GM12878 (cell line): ENCODE results near the gene CEBPE. TPM values are rescaled to one million over a fixed set of nuclear protein-coding genes. Genes with fewer than 3 reads are reported as not detected.

Experiments
- ATAC-seq: fragments of 200-7000 bp; cut with Tn5 transposase; 3 replicates; pipeline ENCODE4 v1.9.1; 2020; ENCODE audit warnings: mild to moderate bottlenecking, moderate library complexity
- BruUV-seq: library from RNA; stranded (reverse); fragments of 400-500 nt; replicated peaks from 2 replicates; lab custom pipeline; 2021; lab: Mats Ljungman, UMichigan
- CTCF ChIA-PET: fragments of 300-600 bp; sonication (Branson Sonifier 250); formaldehyde crosslinking; extraction: SDS; loops from one replicate; lab custom pipeline; 2021; ENCODE audit warnings: inconsistent platforms; lab: Yijun Ruan, JAX
- POLR2A ChIA-PET: fragments of 350-600 bp; formaldehyde crosslinking; extraction: SDS; loops from one replicate; lab custom pipeline; 2021; ENCODE audit warnings: inconsistent platforms; lab: Charles Lee
- RAD21 ChIA-PET: fragments of 300-600 bp; sonication (Branson Sonifier 250); formaldehyde crosslinking; loops from one replicate; lab custom pipeline; 2023; ENCODE audit warnings: antibody characterized with exemption; ENCODE audit not compliant: unreplicated experiment; lab: Charles Lee
- SMC1A ChIA-PET: fragments of 300-600 bp; sonication (Branson Sonifier 250); formaldehyde crosslinking; loops from one replicate; lab custom pipeline; 2023; ENCODE audit not compliant: unreplicated experiment, uncharacterized antibody; lab: Charles Lee
- DNase-seq: peaks from one replicate; pipeline ENCODE4 v3.0.0-alpha.2; 2011; ENCODE audit warnings: low read depth, low spot score
- FAIRE-seq: peaks from 3 replicates; lab custom pipeline; 2011; peaks lifted over from hg19 to GRCh38; lab: Jason Lieb, UNC
- H2AFZ ChIP-seq: 2 replicates; pipeline ENCODE4 v1.6.0; 2011; ENCODE audit warnings: low read depth, low read length, control low read depth; ENCODE audit not compliant: control insufficient read depth
- H3K27ac ChIP-seq: 2 replicates; pipeline ENCODE4 v1.5.1; 2011; ENCODE audit warnings: control low read depth; ENCODE audit not compliant: control insufficient read depth, insufficient read depth
- H3K27me3 ChIP-seq, 2 experiments: replicated peaks in 1 of 2; 2 replicates each; pipeline versions ENCODE4 v1.6.0 to v1.6.1; 2011; ENCODE audit warnings: low read length in 1 of 2; ENCODE audit not compliant: control insufficient read depth in 2 of 2, insufficient read depth in 2 of 2
- H3K36me3 ChIP-seq, 2 experiments: 2 replicates each; pipeline ENCODE4 v1.5.1; 2011; ENCODE audit warnings: low read length in 1 of 2; ENCODE audit not compliant: control insufficient read depth in 2 of 2, insufficient read depth in 2 of 2
- H3K4me1 ChIP-seq: 2 replicates; pipeline ENCODE4 v1.6.1; 2011; ENCODE audit warnings: mild to moderate bottlenecking, low read length, moderate library complexity, mixed read lengths; ENCODE audit not compliant: control insufficient read depth, insufficient read depth
- H3K4me2 ChIP-seq: 2 replicates; pipeline ENCODE4 v1.6.0; 2011; ENCODE audit warnings: control low read depth; ENCODE audit not compliant: control insufficient read depth, insufficient read depth
- H3K4me3 ChIP-seq: fragments of 200-600 bp; sonication (generic); 2 replicates; pipeline ENCODE4 v1.5.1; 2016
- H3K79me2 ChIP-seq: 2 replicates; pipeline ENCODE4 v1.6.0; 2011; ENCODE audit warnings: low read length; ENCODE audit not compliant: control insufficient read depth, insufficient read depth
- H3K9ac ChIP-seq: 2 replicates; pipeline ENCODE4 v1.8.0; 2011; ENCODE audit warnings: low read length, control low read depth, mixed read lengths; ENCODE audit not compliant: control insufficient read depth, insufficient read depth
- H3K9me3 ChIP-seq: replicated peaks from 3 replicates; pipeline ENCODE4 v1.5.1; 2011; ENCODE audit warnings: mild to moderate bottlenecking, low read length; ENCODE audit not compliant: control insufficient read depth, insufficient read depth
- H4K20me1 ChIP-seq: 2 replicates; pipeline ENCODE4 v1.6.0; 2011; ENCODE audit not compliant: control insufficient read depth, insufficient read depth
- BHLHE40 ChIP-seq, 2 experiments: fragments of 450-650 bp in 1 of 2; IDR thresholded peaks; 2 replicates each; pipeline ENCODE4 v1.6.1; 2011 to 2017; ENCODE audit warnings: low read depth in 2 of 2, borderline replicate concordance in 1 of 2, improper control_type of control experiment in 1 of 2, low read length in 1 of 2, mild to moderate bottlenecking in 1 of 2
- CBX3 ChIP-seq: fragments of 200-600 bp; sonication (generic); IDR thresholded peaks from 2 replicates; pipeline ENCODE4 v1.6.1; 2016; ENCODE audit warnings: low read depth, borderline replicate concordance
- EED ChIP-seq: sonication (generic); IDR thresholded peaks from 2 replicates; pipeline ENCODE4 v1.6.1; 2016; ENCODE audit warnings: antibody characterized with exemption, low read depth
- FOS ChIP-seq: IDR thresholded peaks from 3 replicates; pipeline ENCODE4 v1.6.1; 2011; ENCODE audit warnings: borderline replicate concordance; ENCODE audit not compliant: insufficient read length; ENCODE audit errors: extremely low read depth
- MTA2 ChIP-seq: fragments of 450-650 bp; IDR thresholded peaks from 2 replicates; pipeline ENCODE4 v1.6.1; 2016; ENCODE audit warnings: low read depth, mild to moderate bottlenecking, moderate library complexity
- NFYA ChIP-seq: IDR thresholded peaks from 2 replicates; pipeline ENCODE4 v1.6.1; 2011; ENCODE audit warnings: low read depth, mild to moderate bottlenecking, low read length, improper control_type of control experiment, borderline replicate concordance
- RAD51 ChIP-seq: fragments of 450-650 bp; IDR thresholded peaks from 2 replicates; pipeline ENCODE4 v1.6.1; 2016; ENCODE audit warnings: moderate library complexity, mild to moderate bottlenecking, inconsistent platforms
- RBBP5 ChIP-seq: fragments of 200-600 bp; sonication (generic); conservative IDR thresholded peaks from 2 replicates; pipeline ENCODE4 v1.6.1; 2016
- SREBF2 ChIP-seq: IDR thresholded peaks from 2 replicates; pipeline ENCODE4 v1.6.1; 2012; ENCODE audit warnings: mild to moderate bottlenecking, low read length
- SRF ChIP-seq, 2 experiments: IDR thresholded peaks; 2 replicates each; pipeline ENCODE4 v1.6.1; 2011; ENCODE audit warnings: low read depth in 2 of 2, low read length in 2 of 2, mild to moderate bottlenecking in 1 of 2, moderate library complexity in 1 of 2
- STAT3 ChIP-seq: IDR thresholded peaks from 2 replicates; pipeline ENCODE4 v1.6.1; 2011; ENCODE audit warnings: low read depth, low read length, improper control_type of control experiment
- SUPT20H ChIP-seq: IDR thresholded peaks from 2 replicates; pipeline ENCODE4 v1.6.1; 2011; ENCODE audit warnings: low read depth, mild to moderate bottlenecking, low read length, moderate library complexity, borderline replicate concordance; ENCODE audit not compliant: control insufficient read depth
- TCF7 ChIP-seq: IDR thresholded peaks from 2 replicates; pipeline ENCODE4 v1.6.1; 2014; ENCODE audit warnings: antibody characterized with exemption, borderline replicate concordance
- ZNF384 ChIP-seq: IDR thresholded peaks from 2 replicates; pipeline ENCODE4 v1.6.1; 2012; ENCODE audit warnings: low read depth, mild to moderate bottlenecking, low read length, improper control_type of control experiment, borderline replicate concordance
- WGBS: methylation state at CpG from one replicate; pipeline ENCODE4 v1.1.6; 2016; ENCODE audit warnings: low lambda C conversion rate; ENCODE audit not compliant: insufficient replicate concordance, insufficient coverage; ENCODE audit errors: missing lambda C conversion rate; 5-methylcytosine and 5-hydroxymethylcytosine counted together
- in situ Hi-C: fragments of 300-500 bp; cut with MboI; formaldehyde crosslinking; loops from 9 replicates; pipeline ENCODE4 v1.14.3; 2018; ENCODE audit warnings: mixed read lengths
- intact Hi-C: fragments of 100-400 bp; cut with micrococcal nuclease; formaldehyde crosslinking; loops from one replicate; pipeline ENCODE4 v1.14.2; 2022; ENCODE audit not compliant: unreplicated experiment
- polyA plus RNA-seq, 11 experiments: library from polyadenylated mRNA; depleted of rRNA in 4 of 11; unstranded in 6 of 11; stranded (reverse) in 5 of 11; fragments of >200 nt; fragmentation: Nextera tagmentation in 4 of 11; fragmentation: Illumina TruSeq in 1 of 11; extraction: Ambion mirVana in 4 of 11; extraction: Trizol in 1 of 11; gene quantifications; 1 replicate in 1 of 11; 2 replicates in 10 of 11; pipeline versions ENCODE4 v1.2.1 to v1.2.3, GENCODE V29; 2011 to 2016; ENCODE audit warnings: inconsistent platforms in 2 of 11, missing spikeins in 2 of 11, low read depth in 1 of 11
- total RNA-seq, 4 experiments: library from RNA; depleted of rRNA in 3 of 4; stranded (reverse); fragments of >200 nt in 3 of 4; fragmentation: Illumina TruSeq in 1 of 4; extraction: Trizol in 1 of 4; gene quantifications; 2 replicates each; pipeline versions ENCODE4 v1.2.1 to v1.2.3, GENCODE V29; 2013 to 2021
- TF ChIP-seq, protein P1 (sequence below): fragments of 150-350 bp; IDR thresholded peaks from 2 replicates; pipeline ENCODE4 v1.6.1; 2016; ENCODE audit warnings: low read depth, low read length

Gene CEBPE
- total and polyA plus RNA-seq, 10 of the 15 experiments (the other 5 are each of a cell fraction or from before 2014, with no cell fraction given) = 0.09 to 0.45 (median 0.24) TPM; not detected in 7

DNA sequence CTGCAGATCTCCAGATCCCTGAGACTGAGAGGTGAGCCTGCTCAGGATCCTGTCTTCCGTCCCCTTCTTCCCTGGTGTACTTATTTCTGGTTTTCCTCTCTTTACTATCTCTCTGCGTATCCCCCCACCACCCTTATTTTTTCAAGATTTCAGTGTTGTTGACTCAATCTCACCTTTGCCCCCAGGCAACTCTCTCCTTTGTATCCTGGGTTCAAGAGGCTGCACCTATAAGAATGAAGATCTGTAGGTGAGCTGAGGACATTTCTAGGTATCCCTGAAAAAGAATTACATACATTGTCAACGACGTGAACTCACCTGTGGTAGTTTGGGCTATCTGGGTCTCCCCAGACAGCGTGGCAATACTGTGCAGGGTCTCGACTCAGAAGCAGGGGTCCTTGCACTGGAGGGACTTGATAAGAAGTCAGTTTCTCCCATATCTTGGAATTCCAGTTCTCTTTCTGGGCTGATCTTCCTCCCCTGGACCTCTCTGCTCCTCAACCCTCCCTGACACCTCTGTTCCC lies 14.9 kb downstream of the CEBPE start:
- TF ChIP-seq NFYA (no peak), TCF7 (no peak), SUPT20H (no peak)
- Histone ChIP-seq H3K27me3 (no peaks in the 10 kb centered on the region), H2AFZ (no peak overlapping the region), H3K4me2 (no peak overlapping the region), H3K79me2 (no peaks in the 10 kb centered on the region), H4K20me1 (no peaks in the 10 kb centered on the region; the same call in 1 of the 2 replicates), H3K4me1 (no peaks in the 10 kb centered on the region), H3K9me3 (no peaks in the 10 kb centered on the region), H3K27ac (no peak overlapping the region), H3K9ac (no peak overlapping the region), H3K4me3 (no peak overlapping the region), H3K36me3 (no peaks in the 10 kb centered on the region)
- ChIA-PET POLR2A (no interaction called here), SMC1A (interaction anchor here (0.7 kb wide), 1 partner anchor 9 kb away, joined by 4 read pairs; the partner anchor contains the start of genes ACIN1 and C14orf119), RAD21 (no interaction called here), CTCF (interaction anchor here (0.6 kb wide), 1 partner anchor 55 kb away, joined by 3 read pairs; no protein-coding TSS in a partner anchor)
- DNase-seq = no peak
- no peak for ATAC-seq
- WGBS = 57% methylated on average over 6 of the region's 6 CpGs
- BruUV-seq = no TSS peak
- intact Hi-C loops = no loop called here
- no peak for FAIRE-seq
- in situ Hi-C loops = no loop called here

DNA sequence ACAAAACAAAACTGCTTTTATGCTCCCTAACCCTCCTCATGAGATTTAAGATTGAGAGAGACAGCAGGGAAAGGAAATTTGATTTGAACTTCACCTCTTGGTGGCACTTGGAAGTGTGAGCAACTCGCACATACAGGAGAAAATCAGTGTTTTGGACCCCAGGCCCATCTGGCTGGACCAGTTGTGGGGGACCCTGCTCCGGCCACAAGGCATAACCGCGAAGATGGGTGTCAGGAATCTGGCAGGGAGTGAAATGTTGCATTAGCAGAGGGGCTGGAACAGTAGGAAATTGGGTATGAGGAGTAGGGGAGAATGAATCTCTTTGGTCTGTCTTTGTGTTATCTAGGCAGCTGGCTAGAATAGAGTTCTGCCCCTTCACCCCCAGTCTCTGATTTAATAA lies 15.5 kb downstream of the CEBPE start:
- WGBS = 91% methylated on average over 4 of the region's 4 CpGs
- Histone ChIP-seq H4K20me1 (no peaks in the 10 kb centered on the region; the same call in 1 of the 2 replicates), H3K9me3 (no peaks in the 10 kb centered on the region), H3K4me1 (no peaks in the 10 kb centered on the region), H3K27ac (no peak overlapping the region), H3K79me2 (no peaks in the 10 kb centered on the region), H3K9ac (no peak overlapping the region), H2AFZ (no peak overlapping the region), H3K4me3 (no peak overlapping the region), H3K4me2 (no peak overlapping the region), H3K27me3 (no peaks in the 10 kb centered on the region), H3K36me3 (no peaks in the 10 kb centered on the region)
- ATAC-seq (no peak), DNase-seq (no peak), FAIRE-seq (no peak)
- ChIA-PET POLR2A (no interaction called here), RAD21 (no interaction called here), CTCF (interaction anchor here (0.6 to 2.0 kb wide), 3 partner anchors 9 to 55 kb away, joined by 3 to 5 read pairs (median 3); partner anchors contain the start of gene ACIN1), SMC1A (no interaction called here)
- BruUV-seq = no TSS peak
- in situ Hi-C loops = no loop called here
- intact Hi-C loops = no loop called here
- TF ChIP-seq EED (no peak), STAT3 (no peak), RAD51 (no peak), MTA2 (no peak), FOS (no peak), ZNF384 (no peak), RBBP5 (no peak), SRF (IDR thresholded peaks at IDR 0.05; ENCODE audit: low read depth in 2 of 2, low read length in 2 of 2) (no peak), BHLHE40 (IDR thresholded peaks at IDR 0.05; ENCODE audit: borderline replicate concordance in 1 of 2, low read depth in 2 of 2, low read length in 1 of 2) (no peak), CBX3 (no peak), SREBF2 (no peak)
- TF ChIP-seq, protein P1, sequence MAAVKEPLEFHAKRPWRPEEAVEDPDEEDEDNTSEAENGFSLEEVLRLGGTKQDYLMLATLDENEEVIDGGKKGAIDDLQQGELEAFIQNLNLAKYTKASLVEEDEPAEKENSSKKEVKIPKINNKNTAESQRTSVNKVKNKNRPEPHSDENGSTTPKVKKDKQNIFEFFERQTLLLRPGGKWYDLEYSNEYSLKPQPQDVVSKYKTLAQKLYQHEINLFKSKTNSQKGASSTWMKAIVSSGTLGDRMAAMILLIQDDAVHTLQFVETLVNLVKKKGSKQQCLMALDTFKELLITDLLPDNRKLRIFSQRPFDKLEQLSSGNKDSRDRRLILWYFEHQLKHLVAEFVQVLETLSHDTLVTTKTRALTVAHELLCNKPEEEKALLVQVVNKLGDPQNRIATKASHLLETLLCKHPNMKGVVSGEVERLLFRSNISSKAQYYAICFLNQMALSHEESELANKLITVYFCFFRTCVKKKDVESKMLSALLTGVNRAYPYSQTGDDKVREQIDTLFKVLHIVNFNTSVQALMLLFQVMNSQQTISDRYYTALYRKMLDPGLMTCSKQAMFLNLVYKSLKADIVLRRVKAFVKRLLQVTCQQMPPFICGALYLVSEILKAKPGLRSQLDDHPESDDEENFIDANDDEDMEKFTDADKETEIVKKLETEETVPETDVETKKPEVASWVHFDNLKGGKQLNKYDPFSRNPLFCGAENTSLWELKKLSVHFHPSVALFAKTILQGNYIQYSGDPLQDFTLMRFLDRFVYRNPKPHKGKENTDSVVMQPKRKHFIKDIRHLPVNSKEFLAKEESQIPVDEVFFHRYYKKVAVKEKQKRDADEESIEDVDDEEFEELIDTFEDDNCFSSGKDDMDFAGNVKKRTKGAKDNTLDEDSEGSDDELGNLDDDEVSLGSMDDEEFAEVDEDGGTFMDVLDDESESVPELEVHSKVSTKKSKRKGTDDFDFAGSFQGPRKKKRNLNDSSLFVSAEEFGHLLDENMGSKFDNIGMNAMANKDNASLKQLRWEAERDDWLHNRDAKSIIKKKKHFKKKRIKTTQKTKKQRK = no peak
